ENCODE results near the gene FAXDC2. TPM values are rescaled to one million over a fixed set of nuclear protein-coding genes. Genes with fewer than 3 reads are reported as not detected.

The FAXDC2 gene
- total and polyA plus RNA-seq, 2 of the 13 experiments (the other 11 are each of a cell fraction or from before 2014, with no cell fraction given), result 4.7 to 58.8 TPM

- TF ChIP-seq PAXIP1 (CRISPR knock-in tag; conservative IDR thresholded peaks at IDR 0.05) (0 out of 2 replicates have a peak, but pooled peaks have one; percentile 39), ZNF773 (CRISPR knock-in tag; IDR thresholded peaks at IDR 0.05; ENCODE audit: borderline replicate concordance) (no peak), ZIK1 (CRISPR knock-in tag; IDR thresholded peaks at IDR 0.05; ENCODE audit: borderline replicate concordance, low read depth) (no peak; the same call in 1 of the 2 replicates), CBX2 (IDR thresholded peaks at IDR 0.05; ENCODE audit: low read depth, low read length) (no peak), CBX2 (CRISPR knock-in tag; IDR thresholded peaks at IDR 0.05; ENCODE audit: low read depth) (peak; percentile 33; the same call in 1 of the 2 replicates), ZBTB26 (CRISPR knock-in tag; IDR thresholded peaks at IDR 0.05; ENCODE audit: borderline replicate concordance) (no peak), ZNF782 (CRISPR knock-in tag; IDR thresholded peaks at IDR 0.05; ENCODE audit: borderline replicate concordance) (peak; percentile 66; the same call in 1 of the 2 replicates), SMARCE1 (IDR thresholded peaks at IDR 0.05; ENCODE audit: borderline replicate concordance) (no peak), TIGD3 (CRISPR knock-in tag; IDR thresholded peaks at IDR 0.05; ENCODE audit: borderline replicate concordance) (no peak), ZNF556 (CRISPR knock-in tag; IDR thresholded peaks at IDR 0.05; ENCODE audit: borderline replicate concordance) (no peak), ZNF784 (CRISPR knock-in tag; IDR thresholded peaks at IDR 0.05; ENCODE audit: borderline replicate concordance) (no peak; the same call in 1 of the 2 replicates), FIP1L1 (IDR thresholded peaks at IDR 0.05; ENCODE audit: borderline replicate concordance, insufficient read depth, low read depth, low read length) (no peak), KAT8 (CRISPR knock-in tag; IDR thresholded peaks at IDR 0.05) (peak; percentile 15; the same call in 1 of the 2 replicates), FOSL1 (CRISPR knock-in tag; IDR thresholded peaks at IDR 0.05; ENCODE audit: borderline replicate concordance) (no peak), RAD51 (IDR thresholded peaks at IDR 0.05; ENCODE audit: borderline replicate concordance) (no peak), ZNF549 (CRISPR knock-in tag; IDR thresholded peaks at IDR 0.05) (no peak), DPF2 (CRISPR knock-in tag; IDR thresholded peaks at IDR 0.05; ENCODE audit: borderline replicate concordance, low read depth) (no peak), ZSCAN9 (CRISPR knock-in tag; IDR thresholded peaks at IDR 0.05; ENCODE audit: borderline replicate concordance) (no peak)
These were observed 7.3 kb upstream of the FAXDC2 start (continued) for GRCh38 chr5:154857530-154858296.

All from HepG2 (cell line).